SK-N-SH (cell line): ENCODE measurements around the gene MYO7A. TPM values are rescaled to one million over a fixed set of nuclear protein-coding genes. Genes with fewer than 3 reads are reported as not detected.

Experiments
- CTCF ChIA-PET: fragments of 300-600, 350-600 bp; formaldehyde crosslinking; extraction: SDS; loops from one replicate; lab custom pipeline; 2021; lab: Yijun Ruan, JAX
- POLR2A ChIA-PET: fragments of 350-600 bp; sonication (Branson Sonifier 250); formaldehyde crosslinking; extraction: SDS; loops from one replicate; lab custom pipeline; 2020; ENCODE audit warnings: antibody characterized with exemption, inconsistent platforms; lab: Yijun Ruan, JAX
- DNase-seq: peaks from one replicate; pipeline ENCODE4 v3.0.0; 2012
- H2AFZ ChIP-seq: fragments of 200-600 bp; sonication (generic); 2 replicates; pipeline ENCODE4 v1.8.1; 2016; ENCODE audit warnings: antibody characterized with exemption, mild to moderate bottlenecking, low read depth
- H3F3A ChIP-seq: fragments of 200-600 bp; sonication (generic); replicated peaks from 2 replicates; pipeline ENCODE3; 2016; ENCODE audit warnings: antibody characterized with exemption, mild to moderate bottlenecking; ENCODE audit not compliant: insufficient read depth
- H3K27ac ChIP-seq, 2 experiments: fragments of 200-500 bp in 1 of 2; fragments of 200-600 bp in 1 of 2; sonication (Bioruptor generic) in 1 of 2; sonication (generic), shearing (Covaris generic) in 1 of 2; 2 replicates each; pipeline versions ENCODE4 v1.5.1 to v1.6.1; 2014 to 2016; ENCODE audit warnings: low read depth in 2 of 2, inconsistent platforms in 1 of 2, low read length in 1 of 2, mild to moderate bottlenecking in 1 of 2, mixed read lengths in 1 of 2
- H3K27me3 ChIP-seq: fragments of 200-600 bp; sonication (generic), shearing (Covaris generic); 2 replicates; pipeline ENCODE4 v1.6.1; 2016; ENCODE audit warnings: mixed run types; ENCODE audit not compliant: insufficient read depth
- H3K36me3 ChIP-seq, 2 experiments: fragments of 200-500 bp in 1 of 2; fragments of 200-600 bp in 1 of 2; sonication (Bioruptor generic) in 1 of 2; sonication (generic) in 1 of 2; replicated peaks in 1 of 2; 2 replicates each; pipeline versions ENCODE3 to v1.5.1; 2014 to 2016; ENCODE audit warnings: low read length in 1 of 2, mild to moderate bottlenecking in 1 of 2; ENCODE audit not compliant: insufficient read depth in 2 of 2, control insufficient read depth in 1 of 2
- H3K4me1 ChIP-seq, 2 experiments: fragments of 200-500 bp in 1 of 2; fragments of 200-600 bp in 1 of 2; sonication (Bioruptor generic) in 1 of 2; sonication (generic), shearing (Covaris generic) in 1 of 2; 2 replicates each; pipeline versions ENCODE4 v1.5.1 to v1.6.1; 2014 to 2016; ENCODE audit warnings: low read depth in 1 of 2, low read length in 1 of 2, mixed run types in 1 of 2; ENCODE audit not compliant: insufficient read depth in 2 of 2, control insufficient read depth in 1 of 2
- H3K4me2 ChIP-seq: fragments of 200-600 bp; sonication (generic), shearing (Covaris generic); 2 replicates; pipeline ENCODE4 v1.6.1; 2017; ENCODE audit warnings: mixed run types
- H3K4me3 ChIP-seq, 2 experiments: fragments of 200-500 bp in 1 of 2; fragments of 200-600 bp in 1 of 2; sonication (Bioruptor generic) in 1 of 2; sonication (generic), shearing (Covaris generic) in 1 of 2; 2 replicates each; pipeline versions ENCODE4 v1.5.1 to v1.8.1; 2014 to 2016; ENCODE audit warnings: low read depth in 2 of 2, inconsistent platforms in 1 of 2, low read length in 1 of 2, mild to moderate bottlenecking in 1 of 2, mixed read lengths in 1 of 2, moderate library complexity in 1 of 2
- H3K79me2 ChIP-seq: fragments of 200-600 bp; sonication (generic); 2 replicates; pipeline ENCODE4 v1.8.1; 2017; ENCODE audit warnings: mild to moderate bottlenecking; ENCODE audit not compliant: insufficient read depth
- H3K9ac ChIP-seq: fragments of 200-600 bp; sonication (generic); 2 replicates; pipeline ENCODE4 v1.6.1; 2017; ENCODE audit warnings: mixed run types
- H3K9me2 ChIP-seq: fragments of 200-600 bp; sonication (generic); 2 replicates; pipeline ENCODE4 v1.6.1; 2017; ENCODE audit warnings: mixed run types
- H3K9me3 ChIP-seq: fragments of 200-600 bp; sonication (generic); 2 replicates; pipeline ENCODE4 v1.6.1; 2017; ENCODE audit warnings: mixed run types, mild to moderate bottlenecking, moderate library complexity
- H4K20me1 ChIP-seq: fragments of 200-600 bp; sonication (generic); 2 replicates; pipeline ENCODE4 v1.6.1; 2017; ENCODE audit warnings: mild to moderate bottlenecking, mixed run types; ENCODE audit not compliant: insufficient read depth
- CHD2 ChIP-seq: fragments of 150-350 bp; IDR thresholded peaks from 2 replicates; pipeline ENCODE4 v1.6.1; 2018; ENCODE audit warnings: low read length; ENCODE audit not compliant: partially characterized antibody
- CTCF ChIP-seq: fragments of 200-600 bp; sonication (generic); IDR thresholded peaks from 2 replicates; pipeline ENCODE4 v1.6.1; 2017; ENCODE audit warnings: antibody characterized with exemption, mild to moderate bottlenecking, moderate library complexity
- EZH2phosphoT487 ChIP-seq: fragments of 200-600 bp; sonication (generic); IDR thresholded peaks from 2 replicates; pipeline ENCODE4 v1.6.1; 2017; ENCODE audit warnings: low read depth, mixed run types, mild to moderate bottlenecking, antibody characterized with exemption, moderate library complexity, borderline replicate concordance
- FOSL2 ChIP-seq: IDR thresholded peaks from 2 replicates; pipeline ENCODE4 v1.4.0; 2012; ENCODE audit warnings: low read depth, mild to moderate bottlenecking, moderate library complexity, borderline replicate concordance
- GABPA ChIP-seq: IDR thresholded peaks from 2 replicates; pipeline ENCODE4 v1.4.0; 2012; ENCODE audit warnings: low read depth, mild to moderate bottlenecking
- GATA2 ChIP-seq: sonication (generic); formaldehyde crosslinking; IDR thresholded peaks from 2 replicates; pipeline ENCODE4 v1.5.0; 2020; ENCODE audit warnings: mild to moderate bottlenecking, missing genetic modification reagents
- JUND ChIP-seq: IDR thresholded peaks from 2 replicates; pipeline ENCODE4 v1.4.0; 2012
- NFIC ChIP-seq: IDR thresholded peaks from 2 replicates; pipeline ENCODE4 v1.4.0; 2012; ENCODE audit warnings: borderline replicate concordance
- NRF1 ChIP-seq: IDR thresholded peaks from 2 replicates; pipeline ENCODE4 v1.6.1; 2012; ENCODE audit warnings: low read depth, mild to moderate bottlenecking, low read length
- PBX3 ChIP-seq: IDR thresholded peaks from 2 replicates; pipeline ENCODE4; 2012
- POLR2AphosphoS5 ChIP-seq: IDR thresholded peaks from 2 replicates; pipeline ENCODE4 v1.6.1; 2012; ENCODE audit warnings: low read depth, low read length
- RAD21 ChIP-seq: IDR thresholded peaks from 2 replicates; pipeline ENCODE4 v1.6.1; 2012; ENCODE audit warnings: mild to moderate bottlenecking, low read length
- RCOR1 ChIP-seq: fragments of 150-350 bp; IDR thresholded peaks from 2 replicates; pipeline ENCODE4 v1.6.1; 2017; ENCODE audit warnings: antibody characterized with exemption, low read length
- RXRA ChIP-seq: IDR thresholded peaks from 2 replicates; pipeline ENCODE4 v1.4.0; 2012; ENCODE audit warnings: low read depth, mild to moderate bottlenecking, borderline replicate concordance
- TAF1 ChIP-seq: IDR thresholded peaks from 2 replicates; pipeline ENCODE4 v1.6.1; 2012; ENCODE audit warnings: low read depth, mild to moderate bottlenecking, low read length, moderate library complexity, borderline replicate concordance
- TCF12 ChIP-seq: IDR thresholded peaks from 2 replicates; pipeline ENCODE4 v1.4.0; 2012
- USF2 ChIP-seq: fragments of 150-350 bp; IDR thresholded peaks from 2 replicates; pipeline ENCODE4 v1.6.1; 2017; ENCODE audit warnings: antibody characterized with exemption, low read length, low read depth, borderline replicate concordance
- WGBS: methylation state at CpG from one replicate; pipeline ENCODE4 v1.1.6; 2017; ENCODE audit warnings: low lambda C conversion rate; 5-methylcytosine and 5-hydroxymethylcytosine counted together
- polyA plus RNA-seq, 3 experiments: library from polyadenylated mRNA; depleted of rRNA; stranded (reverse); fragments of >200 nt; gene quantifications; 2 replicates each; pipeline ENCODE4 v1.2.3, GENCODE V29; 2012
- TF ChIP-seq, protein P1 (sequence below): IDR thresholded peaks from 2 replicates; pipeline ENCODE4 v1.4.0; 2012; ENCODE audit warnings: low read depth, borderline replicate concordance

MYO7A gene
- polyA plus RNA-seq, 1 of the 3 experiments (the other 2 are of a cell fraction): 0.08 TPM

GRCh38 chr11:77119531-77119936 lies 8.5 kb upstream of the MYO7A start:
- no peaks in the 10 kb centered on the region for H3K4me1 ChIP-seq
- H3K9me3 ChIP-seq: no peaks in the 10 kb centered on the region
- H3K79me2 ChIP-seq: no peaks in the 10 kb centered on the region
- no peaks in the 10 kb centered on the region for H4K20me1 ChIP-seq
- H2AFZ ChIP-seq: no peak overlapping the region
- H3K4me2 ChIP-seq: no peak overlapping the region
- H3F3A ChIP-seq: no peaks in the 10 kb centered on the region
- no peaks in the 10 kb centered on the region for H3K27me3 ChIP-seq
- TF ChIP-seq GATA2 (CRISPR knock-in tag) (no peak), NFIC (no peak), CTCF (no peak), TCF12 (no peak), GABPA (no peak), RCOR1 (no peak), FOSL2 (no peak), CHD2 (no peak), PBX3 (no peak), JUND (no peak), RAD21 (no peak), TAF1 (no peak), POLR2AphosphoS5 (no peak), USF2 (no peak), NRF1 (no peak), RXRA (no peak), EZH2phosphoT487 (no peak)
- TF ChIP-seq, protein P1, sequence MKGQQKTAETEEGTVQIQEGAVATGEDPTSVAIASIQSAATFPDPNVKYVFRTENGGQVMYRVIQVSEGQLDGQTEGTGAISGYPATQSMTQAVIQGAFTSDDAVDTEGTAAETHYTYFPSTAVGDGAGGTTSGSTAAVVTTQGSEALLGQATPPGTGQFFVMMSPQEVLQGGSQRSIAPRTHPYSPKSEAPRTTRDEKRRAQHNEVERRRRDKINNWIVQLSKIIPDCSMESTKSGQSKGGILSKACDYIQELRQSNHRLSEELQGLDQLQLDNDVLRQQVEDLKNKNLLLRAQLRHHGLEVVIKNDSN: no peak
- 95% methylated on average over 7 of the region's 9 CpGs for WGBS
- ChIA-PET POLR2A (no interaction called here), CTCF (interaction anchor here (1.1 to 11.2 kb wide), 4 partner anchors 9 to 80 kb away, joined by 3 to 111 read pairs (median 4); partner anchors contain the start of gene MYO7A)
- peaks cover 0 to 28% of the 10 kb centered on the region in 2 experiments for H3K36me3 ChIP-seq
- H3K9ac ChIP-seq: no peak overlapping the region
- H3K9me2 ChIP-seq: no peaks in the 10 kb centered on the region
- no peak overlapping the region for H3K27ac ChIP-seq
- no peak overlapping the region for H3K4me3 ChIP-seq
- DNase-seq: no peak
